HFF-Myc (cell line): ENCODE results near the gene C3orf20.

Experiments used
- DNase-seq: peaks from one replicate; pipeline ENCODE4 v3.0.0-alpha.2; 2011; ENCODE audit warnings: low read depth; ENCODE audit errors: extremely low read depth
- H3K4me3 ChIP-seq: replicated peaks from 2 replicates; pipeline ENCODE4 v1.5.1; 2011; ENCODE audit warnings: low read depth, mild to moderate bottlenecking, control low read depth, low read length
- CTCF ChIP-seq: IDR thresholded peaks from 2 replicates; pipeline ENCODE4 v1.5.1; 2012; ENCODE audit warnings: mild to moderate bottlenecking, low read depth, low read length, control low read depth; ENCODE audit errors: missing control alignments

Gene C3orf20

GRCh38 chr3:14769544-14770325 lies 94.8 kb downstream of the C3orf20 start:
- DNase-seq, result no peak
- no peak for TF ChIP-seq CTCF
- no peak overlapping the region for H3K4me3 ChIP-seq

- TF ChIP-seq CTCF, result no peak
- no peak overlapping the region for H3K4me3 ChIP-seq
- DNase-seq, result no peak
Measured at GRCh38 chr3:14770591-14770990, 95.7 kb downstream of the C3orf20 start.

GRCh38 chr3:14771593-14772497 lies 96.9 kb downstream of the C3orf20 start:
- no peak for DNase-seq
- no peak for TF ChIP-seq CTCF
- no peak overlapping the region for H3K4me3 ChIP-seq

- DNase-seq, result no peak
- no peak overlapping the region for H3K4me3 ChIP-seq
- no peak for TF ChIP-seq CTCF
Measured at GRCh38 chr3:14772533-14773138, 97.7 kb downstream of the C3orf20 start.

GRCh38 chr3:14773281-14773680 lies 98.3 kb downstream of the C3orf20 start:
- no peak for TF ChIP-seq CTCF
- no peak overlapping the region for H3K4me3 ChIP-seq
- no peak for DNase-seq

- TF ChIP-seq CTCF, result no peak
- no peak for DNase-seq
Measured at GRCh38 chr3:14773691-14774128, 98.8 kb downstream of the C3orf20 start.

More at GRCh38 chr3:14773691-14774128, 98.8 kb downstream of the C3orf20 start:
- no peak overlapping the region for H3K4me3 ChIP-seq
